Karpas-422 (cell line): ENCODE results near the gene APOL1. TPM values are rescaled to one million over a fixed set of nuclear protein-coding genes. Genes with fewer than 3 reads are reported as not detected.

ENCODE experiments used
- DNase-seq: peaks from one replicate; pipeline ENCODE4 v3.0.0-alpha.2; 2015
- H2AFZ ChIP-seq: fragments of 200-600 bp; sonication (generic); 2 replicates; pipeline ENCODE4 v1.6.1; 2014; ENCODE audit warnings: antibody characterized with exemption, low read length, mixed read lengths
- H3K27ac ChIP-seq: fragments of 200-600 bp; sonication (generic); 2 replicates; pipeline ENCODE4 v1.5.1; 2014; ENCODE audit warnings: mild to moderate bottlenecking, low read length, moderate library complexity
- H3K27me3 ChIP-seq: fragments of 200-600 bp; sonication (generic); 2 replicates; pipeline ENCODE4 v1.6.1; 2014; ENCODE audit warnings: low read length, mixed read lengths
- H3K36me3 ChIP-seq: fragments of 200-600 bp; sonication (generic); 2 replicates; pipeline ENCODE4 v1.6.1; 2014; ENCODE audit warnings: low read length, mixed read lengths; ENCODE audit not compliant: insufficient read depth
- H3K4me1 ChIP-seq: fragments of 200-600 bp; sonication (generic); 2 replicates; pipeline ENCODE4 v1.6.1; 2014; ENCODE audit warnings: mild to moderate bottlenecking, low read length, mixed read lengths
- H3K4me2 ChIP-seq: fragments of 200-600 bp; sonication (generic); 2 replicates; pipeline ENCODE4 v1.6.1; 2014; ENCODE audit warnings: low read length, low read depth, mild to moderate bottlenecking; ENCODE audit not compliant: poor library complexity, severe bottlenecking
- H3K4me3 ChIP-seq: fragments of 200-600 bp; sonication (generic); 2 replicates; pipeline ENCODE4 v1.5.1; 2014; ENCODE audit warnings: mild to moderate bottlenecking, antibody characterized with exemption, low read length, mixed read lengths
- H3K79me2 ChIP-seq: fragments of 200-600 bp; sonication (generic); 2 replicates; pipeline ENCODE4 v1.6.1; 2014; ENCODE audit warnings: mild to moderate bottlenecking, low read length, mixed read lengths
- H3K9ac ChIP-seq: fragments of 200-600 bp; sonication (generic); 2 replicates; pipeline ENCODE4 v1.6.0; 2014; ENCODE audit warnings: low read length
- H3K9me2 ChIP-seq: fragments of 200-600 bp; sonication (generic), shearing (Covaris generic); replicated peaks from 2 replicates; pipeline ENCODE4 v1.6.0; 2014; ENCODE audit warnings: mild to moderate bottlenecking, low read length, moderate library complexity; ENCODE audit not compliant: insufficient read depth
- H3K9me3 ChIP-seq: fragments of 300-700, 200-600 bp; sonication (generic); 2 replicates; pipeline ENCODE4 v1.6.1; 2014; ENCODE audit warnings: low read length, mixed read lengths
- H4K20me1 ChIP-seq: fragments of 200-600 bp; sonication (generic); 2 replicates; pipeline ENCODE4 v1.6.1; 2014; ENCODE audit warnings: mild to moderate bottlenecking, antibody characterized with exemption, low read length, low read depth; ENCODE audit not compliant: insufficient read depth
- total RNA-seq: library from RNA; depleted of rRNA; stranded (reverse); fragments of >200 nt; shearing (Covaris generic); gene quantifications from 2 replicates; pipeline ENCODE4 v1.2.3, GENCODE V29; 2014; ENCODE audit warnings: low replicate concordance

Gene APOL1
- total RNA-seq, 1 experiment from 2014 or later, result not detected

DNA sequence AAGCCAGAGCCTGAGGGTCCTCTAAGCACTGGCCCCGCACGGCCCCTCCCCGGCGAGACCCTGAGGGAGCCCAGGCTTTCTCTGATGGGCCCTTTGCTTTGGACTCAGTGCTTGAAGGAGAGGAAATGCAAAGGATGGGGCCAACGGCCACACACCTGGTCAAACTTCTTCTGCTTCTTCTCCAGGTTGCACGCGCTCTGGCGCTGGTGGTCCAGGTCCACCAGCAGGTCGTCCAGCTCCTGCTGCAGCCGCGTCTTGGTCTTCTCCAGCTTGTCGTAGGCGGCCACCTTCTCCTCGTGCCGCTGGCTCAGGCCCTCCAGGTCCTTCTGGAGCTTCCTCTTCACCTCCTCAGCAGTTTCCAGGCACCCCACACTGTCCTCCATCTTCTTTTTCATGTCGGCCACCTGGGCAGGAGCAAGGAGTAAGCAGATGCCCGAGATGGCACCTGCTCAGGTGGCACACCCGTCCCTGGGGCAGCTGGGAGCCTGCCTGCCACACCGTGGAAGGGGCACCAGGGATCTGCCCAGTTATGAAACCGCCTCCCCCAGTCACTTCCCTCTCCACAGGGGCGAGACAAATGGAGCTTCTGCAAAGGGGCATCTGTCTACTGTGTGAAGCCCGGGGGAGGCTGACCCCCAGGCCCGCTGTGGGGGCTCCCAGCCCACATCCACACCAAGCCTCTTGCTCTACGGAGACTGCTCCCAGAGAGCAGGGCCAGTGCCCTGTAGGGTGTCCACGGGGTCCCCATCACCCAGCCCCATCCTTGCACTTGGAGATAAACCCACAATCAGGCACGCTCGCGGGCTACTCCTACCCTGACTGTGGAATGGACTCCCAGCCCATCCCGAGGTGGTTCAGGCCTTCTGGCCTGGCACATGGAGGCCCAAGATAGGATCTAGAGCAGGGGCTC, 39.2 kb downstream of the APOL1 start:
- no peaks in the 10 kb centered on the region for H3K9me2 ChIP-seq

DNA sequence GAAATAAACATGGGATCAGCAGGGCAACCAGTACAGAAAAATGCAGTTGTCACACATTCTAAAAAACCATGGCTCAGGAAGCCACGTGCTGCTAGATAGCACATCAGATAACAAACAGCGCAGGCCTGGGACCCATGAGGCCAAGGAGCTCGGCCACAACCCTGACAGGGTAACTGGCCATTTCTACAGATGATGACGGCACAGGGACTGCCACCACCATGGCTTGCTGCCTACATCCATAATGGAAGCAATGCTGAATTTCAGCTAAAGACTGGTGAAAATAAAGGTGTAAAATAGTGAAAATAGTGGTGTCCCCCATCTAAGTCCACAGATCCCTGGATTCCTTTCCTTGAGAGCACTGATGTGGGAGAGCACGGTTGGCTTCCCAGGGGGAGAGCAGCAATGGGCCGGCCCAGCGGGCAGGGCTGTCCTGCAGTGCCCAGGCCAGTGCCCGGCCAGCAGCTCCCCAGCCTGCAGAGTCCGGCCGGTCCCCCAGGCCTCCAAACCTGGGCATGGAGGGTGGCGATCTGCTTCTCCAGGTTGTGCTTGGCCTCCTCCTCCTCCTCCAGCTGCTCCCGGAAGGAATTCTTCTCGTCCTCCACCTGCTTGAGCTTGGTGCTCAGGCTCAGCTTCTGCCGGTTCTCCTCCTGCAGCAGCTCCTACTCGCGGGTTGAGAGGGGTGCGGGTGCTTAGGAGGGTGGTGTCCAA, 40.0 kb downstream of the APOL1 start:
- H3K9me3 ChIP-seq, result no peaks in the 10 kb centered on the region
- no peak for DNase-seq
- no peaks in the 10 kb centered on the region for H3K79me2 ChIP-seq
- no peak overlapping the region for H3K4me3 ChIP-seq
- no peak overlapping the region for H3K27ac ChIP-seq
- no peaks in the 10 kb centered on the region for H3K9me2 ChIP-seq
- H3K4me2 ChIP-seq, result no peak overlapping the region
- peaks cover 26% of the 10 kb centered on the region for H3K36me3 ChIP-seq
- no peak overlapping the region for H2AFZ ChIP-seq
- no peak overlapping the region for H3K9ac ChIP-seq
- no peaks in the 10 kb centered on the region for H3K27me3 ChIP-seq
- no peaks in the 10 kb centered on the region for H4K20me1 ChIP-seq
- no peaks in the 10 kb centered on the region for H3K4me1 ChIP-seq

More for the DNA sequence above, 39.2 kb downstream of the APOL1 start:
- Histone ChIP-seq H3K4me2 (no peak overlapping the region), H3K27ac (no peak overlapping the region), H3K79me2 (no peaks in the 10 kb centered on the region), H3K36me3 (peaks cover 28% of the 10 kb centered on the region), H4K20me1 (no peaks in the 10 kb centered on the region), H3K4me3 (no peak overlapping the region), H2AFZ (no peak overlapping the region), H3K27me3 (no peaks in the 10 kb centered on the region), H3K4me1 (no peaks in the 10 kb centered on the region), H3K9ac (no peak overlapping the region), H3K9me3 (no peaks in the 10 kb centered on the region)
- DNase-seq, result no peak

DNA sequence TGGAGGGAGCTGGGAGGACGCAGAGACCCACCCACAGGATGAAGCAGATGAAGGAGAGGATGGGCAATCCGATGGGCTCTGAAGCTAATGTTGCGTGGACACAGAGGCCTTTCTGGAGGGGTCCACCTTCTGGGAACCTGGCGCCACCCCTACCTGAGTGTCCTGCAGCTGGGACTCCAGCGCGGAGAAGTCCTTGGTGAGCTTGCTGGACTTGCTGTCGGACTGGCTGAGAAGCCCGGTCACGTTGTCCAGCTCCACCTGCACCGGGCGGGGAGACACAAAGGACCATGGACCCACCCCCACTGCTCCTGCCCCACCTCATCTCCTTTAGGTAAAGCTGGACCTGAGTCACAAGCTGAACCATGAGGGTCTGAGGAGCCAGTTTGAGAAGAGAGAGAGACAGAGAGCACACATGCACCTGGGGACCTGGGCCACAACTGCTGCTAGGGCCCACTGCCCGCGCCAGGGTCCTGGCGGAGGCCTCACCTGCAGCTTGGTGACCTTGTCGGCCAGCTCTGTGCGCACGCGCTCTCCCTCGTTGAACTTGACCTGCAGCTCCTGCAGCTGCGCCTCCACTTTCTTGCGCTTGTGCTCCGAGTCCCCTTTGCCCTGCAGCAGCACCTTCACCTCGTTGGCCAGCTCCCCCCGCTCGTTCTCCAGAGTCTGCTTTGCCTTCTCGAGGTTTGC, 40.8 kb downstream of the APOL1 start:
- Histone ChIP-seq H2AFZ (no peak overlapping the region), H3K36me3 (peaks cover 27% of the 10 kb centered on the region), H3K4me1 (no peaks in the 10 kb centered on the region), H3K4me3 (no peak overlapping the region), H3K4me2 (no peak overlapping the region), H3K27ac (no peak overlapping the region), H4K20me1 (no peaks in the 10 kb centered on the region), H3K79me2 (no peaks in the 10 kb centered on the region), H3K9ac (no peak overlapping the region), H3K9me2 (no peaks in the 10 kb centered on the region), H3K27me3 (no peaks in the 10 kb centered on the region), H3K9me3 (no peaks in the 10 kb centered on the region)
- DNase-seq, result no peak

DNA sequence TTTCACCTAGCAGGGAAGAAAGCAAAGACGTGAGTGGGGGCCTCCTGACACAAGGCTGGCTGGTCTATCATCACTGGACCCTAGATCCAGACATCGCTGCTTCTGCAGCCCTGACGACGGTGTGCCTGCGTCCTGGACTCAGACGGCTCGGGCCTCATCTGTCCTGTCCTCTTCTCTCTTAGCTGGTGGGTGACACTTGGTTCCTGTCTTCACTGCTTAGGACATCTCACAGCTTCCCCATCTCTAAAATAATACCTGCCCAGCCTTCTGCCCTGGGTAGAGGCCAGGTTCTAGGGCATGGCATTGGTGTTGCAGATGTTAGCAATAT, 41.3 kb downstream of the APOL1 start:
- H3K9me2 ChIP-seq, result no peaks in the 10 kb centered on the region
- no peak for DNase-seq
- peaks cover 30% of the 10 kb centered on the region for H3K36me3 ChIP-seq
- no peaks in the 10 kb centered on the region for H3K27me3 ChIP-seq
- no peak overlapping the region for H3K27ac ChIP-seq
- H2AFZ ChIP-seq, result no peak overlapping the region
- H3K79me2 ChIP-seq, result no peaks in the 10 kb centered on the region
- no peaks in the 10 kb centered on the region for H3K9me3 ChIP-seq
- no peak overlapping the region for H3K4me3 ChIP-seq
- H3K4me1 ChIP-seq, result no peaks in the 10 kb centered on the region
- H4K20me1 ChIP-seq, result no peaks in the 10 kb centered on the region
- no peak overlapping the region for H3K9ac ChIP-seq
- H3K4me2 ChIP-seq, result no peak overlapping the region

DNA sequence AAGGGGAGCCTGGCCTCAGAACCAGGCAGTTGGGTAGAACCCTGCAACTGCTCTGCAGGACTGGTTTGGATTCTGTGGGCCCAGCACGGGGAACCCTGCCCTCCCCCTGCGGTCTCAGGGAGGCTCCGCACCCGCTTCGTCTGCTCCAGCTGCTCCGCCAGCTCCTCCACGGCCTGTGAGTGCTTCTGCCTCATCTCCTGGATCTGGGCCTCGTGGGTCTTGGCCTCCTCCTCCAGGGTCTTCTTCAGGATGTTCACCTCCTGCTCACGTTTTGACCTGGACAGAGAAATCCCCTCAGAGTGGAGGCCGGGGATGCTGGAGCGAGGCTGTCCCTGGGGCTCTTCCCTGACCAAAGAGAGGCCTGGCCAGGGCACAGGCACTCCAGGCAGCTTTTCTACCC, 41.9 kb downstream of the APOL1 start:
- no peak overlapping the region for H3K9ac ChIP-seq
- no peak overlapping the region for H3K4me3 ChIP-seq
- H3K9me3 ChIP-seq, result no peaks in the 10 kb centered on the region
- H3K79me2 ChIP-seq, result no peaks in the 10 kb centered on the region
- peaks cover 34% of the 10 kb centered on the region for H3K36me3 ChIP-seq
- no peak overlapping the region for H3K4me2 ChIP-seq
- no peaks in the 10 kb centered on the region for H3K27me3 ChIP-seq
- no peak for DNase-seq
- no peaks in the 10 kb centered on the region for H3K4me1 ChIP-seq
- H4K20me1 ChIP-seq, result no peaks in the 10 kb centered on the region
- H2AFZ ChIP-seq, result no peak overlapping the region
- no peak overlapping the region for H3K27ac ChIP-seq
- H3K9me2 ChIP-seq, result no peaks in the 10 kb centered on the region

DNA sequence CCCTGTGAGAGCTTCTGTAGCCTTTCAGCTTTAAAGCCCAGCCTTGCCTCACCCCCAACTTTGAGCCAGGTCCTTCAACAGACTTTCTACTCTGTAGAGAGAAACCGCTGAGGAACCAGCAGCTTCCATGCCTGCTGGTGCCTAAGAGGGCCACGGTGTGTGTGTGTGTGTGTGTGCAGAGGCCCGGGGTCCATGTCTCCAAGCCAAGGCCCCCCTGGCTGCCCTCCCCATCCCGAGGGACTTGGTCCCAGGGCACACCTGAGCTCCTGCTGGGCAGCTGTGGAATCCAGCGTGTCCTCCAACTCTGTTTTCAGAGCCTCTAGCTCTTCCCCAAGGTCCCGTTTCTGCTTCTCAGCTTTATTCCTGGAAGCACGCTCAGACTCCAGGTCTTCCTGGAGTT, 42.3 kb downstream of the APOL1 start:
- Histone ChIP-seq H3K9me3 (no peaks in the 10 kb centered on the region), H4K20me1 (no peaks in the 10 kb centered on the region), H3K9ac (no peak overlapping the region), H3K27ac (no peak overlapping the region), H2AFZ (no peak overlapping the region), H3K9me2 (no peaks in the 10 kb centered on the region), H3K4me3 (no peak overlapping the region), H3K4me1 (no peaks in the 10 kb centered on the region), H3K79me2 (no peaks in the 10 kb centered on the region), H3K36me3 (peaks cover 34% of the 10 kb centered on the region), H3K4me2 (no peak overlapping the region), H3K27me3 (no peaks in the 10 kb centered on the region)
- no peak for DNase-seq

DNA sequence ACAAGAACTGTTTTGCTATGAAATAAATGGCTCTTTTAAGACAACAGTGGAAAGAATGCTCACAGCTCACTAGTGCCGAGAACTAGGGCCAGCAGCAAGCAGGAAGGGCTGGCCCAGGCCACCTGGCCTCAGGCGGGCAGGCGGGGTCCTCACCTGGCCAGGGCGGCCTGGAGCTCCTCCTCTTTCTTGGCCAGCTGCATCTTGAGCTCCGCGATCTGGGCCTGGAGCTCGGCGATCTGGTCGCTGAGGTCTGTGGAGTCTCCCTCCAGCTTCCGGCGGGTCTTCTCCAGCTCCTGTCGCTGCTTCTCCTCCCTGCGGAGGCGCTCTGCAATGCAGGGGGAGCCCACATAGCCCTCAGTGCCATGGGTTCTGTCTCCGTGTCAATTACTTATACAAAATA, 43.8 kb downstream of the APOL1 start:
- no peak overlapping the region for H3K4me3 ChIP-seq
- peaks cover 37% of the 10 kb centered on the region for H3K36me3 ChIP-seq
- no peaks in the 10 kb centered on the region for H4K20me1 ChIP-seq
- no peaks in the 10 kb centered on the region for H3K9me2 ChIP-seq
- no peaks in the 10 kb centered on the region for H3K9me3 ChIP-seq
- H3K27me3 ChIP-seq, result no peaks in the 10 kb centered on the region
- no peak overlapping the region for H3K27ac ChIP-seq
- no peak overlapping the region for H3K9ac ChIP-seq
- no peaks in the 10 kb centered on the region; the same call in 1 of the 2 replicates for H3K79me2 ChIP-seq
- no peak overlapping the region for H2AFZ ChIP-seq
- no peak overlapping the region for H3K4me2 ChIP-seq
- no peak for DNase-seq
- peaks cover 3% of the 10 kb centered on the region for H3K4me1 ChIP-seq

DNA sequence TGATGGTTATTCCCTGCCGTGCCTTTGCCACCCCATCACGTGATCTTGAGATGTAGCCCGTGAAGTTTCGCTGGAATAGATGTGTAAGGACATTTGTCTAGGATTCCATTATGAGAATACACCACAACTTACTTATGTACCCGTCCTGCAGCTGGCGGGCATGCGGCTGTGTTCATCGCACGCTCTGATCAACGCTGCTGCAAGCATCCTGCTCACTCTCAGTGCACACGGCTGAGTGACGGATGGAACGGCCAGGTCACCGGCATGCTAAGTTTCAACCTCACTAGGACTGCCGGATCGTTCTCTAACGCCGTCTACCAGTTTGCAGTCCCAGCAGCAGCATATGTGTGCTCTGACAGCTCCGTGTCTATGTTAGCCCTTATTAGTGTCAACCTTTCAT, 44.6 kb downstream of the APOL1 start:
- H3K4me1 ChIP-seq, result peaks cover 9% of the 10 kb centered on the region
- H3K36me3 ChIP-seq, result peaks cover 34% of the 10 kb centered on the region
- no peaks in the 10 kb centered on the region for H3K27me3 ChIP-seq
- no peak overlapping the region for H3K4me2 ChIP-seq
- no peaks in the 10 kb centered on the region for H3K9me2 ChIP-seq
- no peaks in the 10 kb centered on the region for H4K20me1 ChIP-seq
- H2AFZ ChIP-seq, result no peak overlapping the region
- H3K9ac ChIP-seq, result no peak overlapping the region
- H3K4me3 ChIP-seq, result no peak overlapping the region
- no peak for DNase-seq
- no peaks in the 10 kb centered on the region for H3K9me3 ChIP-seq
- H3K27ac ChIP-seq, result no peak overlapping the region
- no peaks in the 10 kb centered on the region; the same call in 1 of the 2 replicates for H3K79me2 ChIP-seq
